Measurements from ENCODE around the gene MCM8. TPM values are rescaled to one million over a fixed set of nuclear protein-coding genes. Genes with fewer than 3 reads are reported as not detected.

The MCM8 gene
- total and polyA plus RNA-seq, 12 donors, result 1.8 to 12.6 (median 5.0) TPM

DNA sequence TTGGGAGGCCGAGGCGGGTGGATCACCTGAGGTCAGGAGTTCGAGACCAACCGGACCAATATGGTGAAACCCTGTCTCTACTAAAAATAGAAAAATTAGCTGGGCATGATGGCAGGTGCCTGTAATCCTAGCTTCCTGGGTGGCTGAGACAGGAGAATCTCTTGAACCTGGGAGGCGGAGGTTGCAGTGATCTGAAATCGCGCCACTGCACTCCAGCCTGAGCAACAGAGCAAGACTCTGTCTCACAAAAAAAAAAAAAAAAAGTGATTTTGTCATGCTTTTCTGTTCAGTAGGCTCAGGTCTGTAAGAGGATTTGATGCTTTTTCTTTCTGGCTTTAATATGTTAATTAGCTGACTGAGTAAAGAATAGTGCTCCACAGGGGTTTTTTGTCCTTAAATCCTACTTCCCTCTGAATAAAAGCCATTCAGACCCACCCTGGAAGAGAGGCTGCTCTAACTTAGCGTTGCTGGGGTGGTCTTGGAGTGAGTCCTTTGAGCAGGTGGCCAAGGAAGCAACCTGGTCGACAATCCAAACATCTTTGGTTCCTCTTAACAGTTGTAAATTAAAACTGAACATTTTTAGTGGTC is 19.0 kb downstream of the MCM8 start:
- H3K27ac ChIP-seq, result no peak overlapping the region
- TF ChIP-seq CTCF (IDR thresholded peaks at IDR 0.05) (no peak), POLR2A (IDR thresholded peaks at IDR 0.05) (no peak)
- WGBS, 4 donors, result 86 to 90% (median 89%) methylated on average over 9 of the region's 9 CpGs

DNA sequence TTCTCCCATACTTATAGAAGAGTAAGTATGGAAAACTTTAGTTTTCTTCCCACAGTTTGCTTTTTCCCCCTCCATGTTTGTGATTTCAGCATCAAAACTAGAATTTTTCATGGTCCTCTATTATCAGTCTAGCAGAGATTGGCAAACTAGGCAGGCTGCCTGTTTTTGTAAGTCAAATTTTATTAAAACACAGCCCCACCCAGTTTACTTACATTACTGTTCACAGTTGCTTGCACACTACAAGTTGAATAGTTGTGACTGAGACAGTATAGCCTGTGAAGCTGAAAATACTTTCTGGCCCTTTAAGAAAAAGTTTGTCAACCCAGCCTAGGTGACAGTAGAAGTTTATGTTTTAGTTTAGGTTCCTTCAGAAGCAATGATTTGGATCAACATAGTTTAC is 19.5 kb downstream of the MCM8 start:
- no peak overlapping the region for H3K27ac ChIP-seq
- no peaks in the 10 kb centered on the region for H3K27me3 ChIP-seq
- TF ChIP-seq CTCF (IDR thresholded peaks at IDR 0.05) (no peak), POLR2A (IDR thresholded peaks at IDR 0.05) (no peak)
- no peak overlapping the region for H3K4me3 ChIP-seq
- intact Hi-C loops (cut with DNase I), result no loop called here
- H3K4me1 ChIP-seq (replicated peaks in 1 of 2), result no peaks in the 10 kb centered on the region
- H3K9me3 ChIP-seq (replicated peaks in 1 of 3), result no peaks in the 10 kb centered on the region
- DNase-seq, result no peak
- no peaks in the 10 kb centered on the region for H3K36me3 ChIP-seq (replicated peaks in 1 of 2)

More for the DNA sequence above, 19.0 kb downstream of the MCM8 start:
- Histone ChIP-seq H3K4me3 (no peak overlapping the region), H3K4me1 (replicated peaks in 1 of 2) (no peaks in the 10 kb centered on the region), H3K36me3 (replicated peaks in 1 of 2) (no peaks in the 10 kb centered on the region), H3K9me3 (replicated peaks in 1 of 3) (no peaks in the 10 kb centered on the region), H3K27me3 (no peaks in the 10 kb centered on the region)
- intact Hi-C loops (cut with DNase I), result no loop called here
- DNase-seq, result no peak

DNA sequence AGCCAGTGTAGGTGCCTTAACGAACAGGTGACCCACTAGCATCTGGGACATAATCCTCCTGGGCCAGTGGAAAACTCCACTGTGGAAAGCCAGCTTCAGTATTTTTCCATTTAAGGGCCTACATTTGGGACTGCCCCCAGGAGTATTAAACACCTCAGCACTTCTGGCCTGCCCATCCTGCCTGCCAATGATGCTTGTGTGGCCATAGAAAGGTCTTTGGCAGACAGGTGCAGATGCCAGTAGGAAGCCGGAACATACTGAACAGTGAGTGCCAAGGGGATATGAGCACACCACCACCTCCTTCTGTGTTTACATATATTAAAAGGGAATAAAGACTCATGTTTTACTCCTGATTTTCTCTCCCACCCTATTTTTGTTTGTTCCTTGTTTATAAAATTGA is 19.9 kb downstream of the MCM8 start:
- no peaks in the 10 kb centered on the region for H3K4me1 ChIP-seq (replicated peaks in 1 of 2)
- no peak overlapping the region for H3K27ac ChIP-seq
- intact Hi-C loops (cut with DNase I), result no loop called here
- H3K9me3 ChIP-seq (replicated peaks in 1 of 3), result no peaks in the 10 kb centered on the region
- 85 to 97% (median 95%) methylated on average over 2 of the region's 2 CpGs for WGBS, 4 donors
- no peak for DNase-seq
- no peak overlapping the region for H3K4me3 ChIP-seq
- no peaks in the 10 kb centered on the region for H3K27me3 ChIP-seq
- H3K36me3 ChIP-seq (replicated peaks in 1 of 2), result no peaks in the 10 kb centered on the region
- TF ChIP-seq CTCF (IDR thresholded peaks at IDR 0.05), result no peak
- TF ChIP-seq POLR2A (IDR thresholded peaks at IDR 0.05), result no peak

DNA sequence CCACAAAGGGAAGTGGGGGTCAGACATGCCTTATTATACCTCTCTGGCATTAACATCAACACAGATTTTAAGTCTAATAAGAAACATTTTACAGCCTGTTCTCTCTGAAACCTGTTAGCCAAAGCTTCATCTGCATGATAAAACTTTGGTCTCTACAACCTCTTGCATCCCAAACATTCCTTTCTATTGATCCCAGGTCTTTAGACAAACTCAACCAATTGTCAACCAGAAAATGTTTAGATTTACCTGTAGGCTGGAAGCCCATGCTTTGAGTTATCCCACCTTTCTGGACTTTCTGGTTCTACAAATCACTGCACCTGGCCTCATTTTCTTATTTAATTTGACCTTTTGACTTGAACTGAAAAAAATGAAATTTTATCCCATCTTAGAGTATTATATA is 20.8 kb downstream of the MCM8 start:
- no peak overlapping the region for H3K27ac ChIP-seq
- no peaks in the 10 kb centered on the region for H3K36me3 ChIP-seq (replicated peaks in 1 of 2)
- no peaks in the 10 kb centered on the region for H3K27me3 ChIP-seq
- H3K9me3 ChIP-seq (replicated peaks in 1 of 3), result no peaks in the 10 kb centered on the region
- H3K4me1 ChIP-seq (replicated peaks in 1 of 2), result no peaks in the 10 kb centered on the region
- intact Hi-C loops (cut with DNase I), result no loop called here
- H3K4me3 ChIP-seq, result no peak overlapping the region
- no peak for DNase-seq
- TF ChIP-seq CTCF (IDR thresholded peaks at IDR 0.05), result no peak
